CD4-positive, CD25-positive, alpha-beta regulatory T cell (primary cell): ENCODE data around the gene PACC1. TPM values are rescaled to one million over a fixed set of nuclear protein-coding genes. Genes with fewer than 3 reads are reported as not detected.

Source experiments
- ATAC-seq, 2 donors: fragments of 150-1000 bp; cut with Tn5 transposase; one replicate each; pipeline ENCODE4 v1.10.0; 2021; ENCODE audit warnings: low read depth in 2 of 2, moderate number of reproducible peaks in 2 of 2, moderate library complexity in 1 of 2
- DNase-seq, 3 donors: peaks; one replicate each; pipeline versions ENCODE4 v3.0.0 to v3.0.0-alpha.2; 2012 to 2022; ENCODE audit warnings: mixed read lengths in 1 of 3
- H3K27ac ChIP-seq: one replicate; pipeline ENCODE4 v1.7.0; 2013; ENCODE audit warnings: mild to moderate bottlenecking, low read length; ENCODE audit not compliant: insufficient read depth, poor library complexity, severe bottlenecking
- H3K27me3 ChIP-seq: one replicate; pipeline ENCODE4 v1.7.0; 2013; ENCODE audit warnings: low read length; ENCODE audit not compliant: control insufficient read depth, insufficient read depth
- H3K36me3 ChIP-seq: one replicate; pipeline ENCODE4 v1.7.0; 2013; ENCODE audit warnings: mild to moderate bottlenecking, low read length, moderate library complexity; ENCODE audit not compliant: control insufficient read depth, insufficient read depth
- H3K4me1 ChIP-seq: 2 replicates; pipeline ENCODE4 v1.7.0; 2013; ENCODE audit warnings: mild to moderate bottlenecking, low read length; ENCODE audit not compliant: insufficient read depth, control insufficient read depth, poor library complexity, severe bottlenecking
- H3K4me3 ChIP-seq: one replicate; pipeline ENCODE4 v1.7.0; 2013; ENCODE audit warnings: low read depth, mild to moderate bottlenecking, low read length, moderate library complexity
- H3K9me3 ChIP-seq, 2 experiments: 1 replicate in 1 of 2; 2 replicates in 1 of 2; pipeline ENCODE4 v1.7.0; 2013; ENCODE audit warnings: low read length in 2 of 2, mild to moderate bottlenecking in 1 of 2, moderate library complexity in 1 of 2; ENCODE audit not compliant: control insufficient read depth in 2 of 2
- H3K27ac Mint-ChIP-seq, 3 donors: one replicate each; pipeline ENCODE4 v1.8.0; 2020 to 2022; ENCODE audit warnings: mild to moderate bottlenecking in 3 of 3, mixed read lengths in 3 of 3, moderate library complexity in 2 of 3
- H3K27me3 Mint-ChIP-seq: one replicate; pipeline ENCODE4 v1.8.0; 2022; ENCODE audit warnings: mild to moderate bottlenecking, mixed read lengths
- H3K36me3 Mint-ChIP-seq: one replicate; pipeline ENCODE4 v1.8.0; 2020; ENCODE audit warnings: mixed read lengths
- H3K4me1 Mint-ChIP-seq, 4 donors: one replicate each; pipeline ENCODE4 v1.8.0; 2020 to 2022; ENCODE audit warnings: mixed read lengths in 4 of 4, mild to moderate bottlenecking in 1 of 4
- H3K4me3 Mint-ChIP-seq, 4 donors: one replicate each; pipeline ENCODE4 v1.8.0; 2020 to 2022; ENCODE audit warnings: mild to moderate bottlenecking in 4 of 4, mixed read lengths in 4 of 4, moderate library complexity in 3 of 4
- H3K9me3 Mint-ChIP-seq, 7 donors: one replicate each; pipeline ENCODE4 v1.8.0; 2020 to 2022; ENCODE audit warnings: mixed read lengths in 7 of 7, mild to moderate bottlenecking in 3 of 7, moderate library complexity in 2 of 7
- polyA plus RNA-seq, 4 donors: library from polyadenylated mRNA; unstranded; fragments of 300-500 nt; fragmentation: Illumina TruSeq; gene quantifications; one replicate each; pipeline ENCODE4 v1.2.3, GENCODE V29; 2021
- total RNA-seq: library from RNA; stranded (reverse); gene quantifications from one replicate; pipeline ENCODE4 v1.2.3, GENCODE V29; 2022

The PACC1 gene
- total and polyA plus RNA-seq, 5 donors from 2014 or later, result 7.4 to 17.3 (median 13.2) TPM

- no peaks in the 10 kb centered on the region for H3K9me3 Mint-ChIP-seq
- Histone ChIP-seq H3K27me3 (peaks cover 9% of the 10 kb centered on the region), H3K4me1 (no peaks in the 10 kb centered on the region), H3K4me3 (no peak overlapping the region), H3K36me3 (no peaks in the 10 kb centered on the region), H3K27ac (no peak overlapping the region), H3K9me3 (no peaks in the 10 kb centered on the region)
- no peak overlapping the region for H3K4me3 Mint-ChIP-seq
- no peak overlapping the region for H3K27ac Mint-ChIP-seq
- no peak for ATAC-seq
- H3K36me3 Mint-ChIP-seq, result no peaks in the 10 kb centered on the region
- no peaks in the 10 kb centered on the region for H3K4me1 Mint-ChIP-seq
- DNase-seq, result no peak
- peaks cover 6% of the 10 kb centered on the region for H3K27me3 Mint-ChIP-seq
These were observed 9.2 kb upstream of the PACC1 start for GRCh38 chr1:212423879-212424278.

- Mint-ChIP-seq H3K27me3 (peaks cover 6% of the 10 kb centered on the region), H3K27ac (no peak overlapping the region), H3K9me3 (no peaks in the 10 kb centered on the region), H3K4me3 (no peak overlapping the region), H3K4me1 (no peaks in the 10 kb centered on the region), H3K36me3 (no peaks in the 10 kb centered on the region)
- Histone ChIP-seq H3K4me1 (no peaks in the 10 kb centered on the region), H3K9me3 (no peaks in the 10 kb centered on the region), H3K4me3 (no peak overlapping the region), H3K27ac (no peak overlapping the region), H3K27me3 (peaks cover 5% of the 10 kb centered on the region), H3K36me3 (no peaks in the 10 kb centered on the region)
- ATAC-seq, result no peak
- no peak for DNase-seq
These were observed 6.5 kb upstream of the PACC1 start for GRCh38 chr1:212421165-212421564.

- Histone ChIP-seq H3K27ac (peak overlapping the region; percentile 79), H3K27me3 (no peaks in the 10 kb centered on the region), H3K4me1 (peaks cover 22% of the 10 kb centered on the region), H3K4me3 (peak overlapping the region; percentile 54), H3K9me3 (no peaks in the 10 kb centered on the region), H3K36me3 (peaks cover 10% of the 10 kb centered on the region)
- H3K27me3 Mint-ChIP-seq, result no peaks in the 10 kb centered on the region
- peak overlapping the region; percentile 95 to 98 (median 96) for H3K4me3 Mint-ChIP-seq
- ATAC-seq, result no peak
- peaks cover 2% of the 10 kb centered on the region for H3K36me3 Mint-ChIP-seq
- DNase-seq, result no peak
- H3K4me1 Mint-ChIP-seq, result peaks cover 10 to 42% (median 24%) of the 10 kb centered on the region in 4 donors
- H3K9me3 Mint-ChIP-seq, result no peaks in the 10 kb centered on the region
- H3K27ac Mint-ChIP-seq, result peak overlapping the region; percentile 45 to 93 (median 89)
These were observed 588 bp upstream of the PACC1 start for GRCh38 chr1:212415107-212415841.

- H3K27ac ChIP-seq, result peak overlapping the region; percentile 79
These were observed 771 bp downstream of the PACC1 start for GRCh38 chr1:212413902-212414327.

GRCh38 chr1:212412374-212412773, 2.3 kb downstream of the PACC1 start:
- peaks cover 32% of the 10 kb centered on the region for H3K36me3 ChIP-seq
- no peaks in the 10 kb centered on the region for H3K27me3 Mint-ChIP-seq
- H3K9me3 Mint-ChIP-seq, result no peaks in the 10 kb centered on the region
- H3K9me3 ChIP-seq, result no peaks in the 10 kb centered on the region
- ATAC-seq (no peak), DNase-seq (no peak)
- H3K27me3 ChIP-seq, result no peaks in the 10 kb centered on the region
- no peak overlapping the region for H3K4me3 ChIP-seq
- no peak overlapping the region for H3K27ac Mint-ChIP-seq
- H3K4me1 Mint-ChIP-seq, result peaks cover 16 to 46% (median 27%) of the 10 kb centered on the region in 4 donors
- H3K36me3 Mint-ChIP-seq, result peaks cover 22% of the 10 kb centered on the region
- H3K27ac ChIP-seq, result no peak overlapping the region
- peak overlapping the region in 3 of 4 donors; percentile 95 to 97 (median 96) for H3K4me3 Mint-ChIP-seq
- H3K4me1 ChIP-seq, result peaks cover 22% of the 10 kb centered on the region

More at GRCh38 chr1:212413902-212414327, 771 bp downstream of the PACC1 start:
- H3K9me3 Mint-ChIP-seq, result no peaks in the 10 kb centered on the region
- no peaks in the 10 kb centered on the region for H3K27me3 ChIP-seq
- peaks cover 23% of the 10 kb centered on the region for H3K36me3 ChIP-seq
- H3K9me3 ChIP-seq, result no peaks in the 10 kb centered on the region
- peak overlapping the region; percentile 82 for H3K4me3 ChIP-seq
- H3K4me1 Mint-ChIP-seq, result peaks cover 16 to 46% (median 27%) of the 10 kb centered on the region in 4 donors
- peak overlapping the region; percentile 95 to 98 (median 96) for H3K4me3 Mint-ChIP-seq
- H3K36me3 Mint-ChIP-seq, result peaks cover 16% of the 10 kb centered on the region
- peak overlapping the region; percentile 83 to 93 (median 87) for H3K27ac Mint-ChIP-seq
- no peak for ATAC-seq
- no peak for DNase-seq
- peaks cover 22% of the 10 kb centered on the region for H3K4me1 ChIP-seq
- no peaks in the 10 kb centered on the region for H3K27me3 Mint-ChIP-seq

GRCh38 chr1:212410231-212410820, 4.4 kb downstream of the PACC1 start:
- Histone ChIP-seq H3K4me1 (peaks cover 21% of the 10 kb centered on the region), H3K9me3 (no peaks in the 10 kb centered on the region), H3K36me3 (peaks cover 46% of the 10 kb centered on the region), H3K27me3 (no peaks in the 10 kb centered on the region), H3K4me3 (no peak overlapping the region), H3K27ac (no peak overlapping the region)
- DNase-seq, result no peak
- Mint-ChIP-seq H3K4me3 (peak overlapping the region in 2 of 4 donors; percentile 36 to 48), H3K27me3 (no peaks in the 10 kb centered on the region), H3K4me1 (peaks cover 16 to 46% (median 27%) of the 10 kb centered on the region in 4 donors), H3K9me3 (no peaks in the 10 kb centered on the region), H3K36me3 (peaks cover 27% of the 10 kb centered on the region), H3K27ac (no peak overlapping the region)
- ATAC-seq, result no peak

GRCh38 chr1:212402666-212403321, 11.9 kb downstream of the PACC1 start:
- Histone ChIP-seq H3K36me3 (peaks cover 19% of the 10 kb centered on the region), H3K4me1 (no peaks in the 10 kb centered on the region), H3K9me3 (no peaks in the 10 kb centered on the region), H3K27ac (no peak overlapping the region), H3K27me3 (no peaks in the 10 kb centered on the region), H3K4me3 (no peak overlapping the region)
- Mint-ChIP-seq H3K27ac (no peak overlapping the region), H3K4me3 (no peak overlapping the region), H3K27me3 (no peaks in the 10 kb centered on the region), H3K4me1 (peaks cover 5 to 10% (median 5%) of the 10 kb centered on the region in 4 donors), H3K36me3 (peaks cover 51% of the 10 kb centered on the region), H3K9me3 (peaks cover 0 to 4% (median 0%) of the 10 kb centered on the region in 7 donors)
- DNase-seq (no peak), ATAC-seq (no peak)
